GM21576 (cell line): ENCODE measurements around the gene BBS7.

Experiments used
- ATAC-seq: cut with Tn5 transposase; IDR thresholded peaks from one replicate; pipeline ENCODE4 v1.9.1; 2021; ENCODE audit warnings: mild to moderate bottlenecking, moderate library complexity; ENCODE audit not compliant: unreplicated experiment

Gene BBS7

GRCh38 chr4:121869841-121870822 lies at the start of gene BBS7:
BBS7 (minus strand) TSS chr4:121870474; CDS start chr4:121870313, 161 bp downstream.
- ATAC-seq: peak; percentile 99

DNA sequence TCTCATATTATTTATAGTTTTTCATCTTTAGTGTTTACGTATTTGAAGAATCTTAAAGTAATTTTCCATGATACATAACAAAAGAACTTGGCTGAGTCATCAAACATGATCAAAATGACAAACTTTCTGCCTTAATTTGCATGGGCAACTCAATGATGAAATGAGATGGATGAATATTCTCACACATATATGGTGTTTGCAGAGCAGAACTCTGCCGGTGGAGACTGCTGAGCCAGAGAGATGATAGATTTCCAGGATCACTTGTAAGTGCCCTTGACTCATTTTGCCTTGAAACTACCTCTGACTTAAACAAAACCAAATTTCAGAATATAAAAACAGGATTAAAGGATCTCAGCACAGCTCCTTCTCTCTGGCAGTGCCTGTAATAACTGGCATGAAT lies 43.4 kb upstream of the BBS7 start:
- ATAC-seq: no peak

GRCh38 chr4:121908346-121908745 lies 38.1 kb upstream of the BBS7 start:
- ATAC-seq: no peak

GRCh38 chr4:121900132-121900983 lies 30.1 kb upstream of the BBS7 start:
- peak; percentile 91 for ATAC-seq

GRCh38 chr4:121898150-121898549 lies 27.9 kb upstream of the BBS7 start:
- peak; percentile 54 for ATAC-seq

GRCh38 chr4:121888134-121888533 lies 17.9 kb upstream of the BBS7 start:
- ATAC-seq: no peak

- no peak for ATAC-seq
Measured at GRCh38 chr4:121885115-121885514, 14.8 kb upstream of the BBS7 start.

DNA sequence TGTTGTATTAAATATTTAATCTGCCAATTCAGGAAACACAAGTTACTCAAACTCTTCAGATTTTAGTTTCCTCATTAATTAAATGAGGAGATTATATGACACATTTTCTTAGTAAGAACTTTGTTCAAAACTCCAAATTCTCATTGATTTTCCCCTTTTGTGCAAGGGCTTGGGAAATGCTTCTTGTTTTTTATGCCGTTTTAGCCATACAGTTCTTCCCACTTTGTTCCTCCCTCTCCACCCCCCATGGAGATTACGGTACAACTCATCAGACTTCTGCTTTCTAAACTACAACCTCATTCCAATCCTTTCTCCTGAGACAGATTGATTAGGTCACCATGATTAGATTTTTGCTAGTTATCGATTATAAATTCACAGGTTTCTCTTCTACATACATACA lies 10.9 kb upstream of the BBS7 start:
- ATAC-seq: no peak

DNA sequence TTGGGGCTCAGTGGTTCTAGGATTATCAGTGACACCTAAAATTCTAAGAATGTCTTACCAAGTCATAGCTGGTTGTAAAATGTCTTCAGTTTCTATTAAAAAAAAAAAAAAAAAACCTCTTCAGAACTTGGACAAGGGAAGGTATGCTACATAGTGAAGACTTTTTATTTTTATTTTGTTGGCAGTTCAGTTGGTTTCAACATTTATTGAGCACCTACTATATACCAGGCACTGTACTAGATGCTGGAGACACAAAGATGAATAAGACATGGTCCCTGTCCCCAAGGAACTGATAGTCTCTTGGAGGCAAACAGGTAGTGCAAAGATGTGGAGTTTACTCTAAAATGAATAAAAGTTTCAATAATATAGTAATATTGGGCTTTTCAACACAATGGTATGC lies 8.9 kb upstream of the BBS7 start:
- no peak for ATAC-seq

DNA sequence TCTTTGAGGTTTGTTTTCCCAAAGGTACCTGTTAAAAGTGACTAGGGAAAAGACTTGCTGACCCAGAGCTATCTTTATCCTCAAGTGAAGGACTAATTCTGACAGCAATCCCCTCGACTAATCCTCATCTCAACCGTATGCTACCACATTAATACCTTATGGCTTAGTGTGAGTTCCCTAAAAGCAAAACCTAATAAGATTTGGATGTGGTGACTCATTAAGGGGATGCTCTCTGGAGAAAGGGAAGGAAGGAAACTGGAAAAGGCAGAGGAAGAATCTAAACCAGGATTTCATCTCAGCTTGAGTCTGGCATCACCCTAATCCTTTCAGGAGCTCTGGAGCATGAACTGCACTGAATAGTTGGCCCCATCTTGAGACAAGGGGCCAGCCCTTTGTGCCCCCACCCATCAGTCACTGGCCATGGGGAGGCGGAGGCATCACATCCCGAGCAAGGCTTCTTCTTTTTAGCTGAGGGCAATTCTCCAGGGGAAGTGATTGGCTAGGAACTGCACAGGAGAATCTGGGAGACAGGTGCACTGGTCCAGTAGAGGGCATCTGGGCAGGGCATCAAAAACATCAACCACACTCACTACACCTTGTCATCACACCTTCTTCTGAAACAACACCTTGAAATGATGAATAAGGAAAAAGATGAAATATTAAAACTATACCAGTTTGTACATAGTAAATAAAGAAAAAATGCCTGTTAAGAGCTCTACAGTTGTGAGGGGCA lies 6.9 kb upstream of the BBS7 start:
- no peak for ATAC-seq

- ATAC-seq: no peak
Measured at GRCh38 chr4:121876070-121876469, 5.8 kb upstream of the BBS7 start.

GRCh38 chr4:121875652-121876051 lies 5.4 kb upstream of the BBS7 start:
- no peak for ATAC-seq

DNA sequence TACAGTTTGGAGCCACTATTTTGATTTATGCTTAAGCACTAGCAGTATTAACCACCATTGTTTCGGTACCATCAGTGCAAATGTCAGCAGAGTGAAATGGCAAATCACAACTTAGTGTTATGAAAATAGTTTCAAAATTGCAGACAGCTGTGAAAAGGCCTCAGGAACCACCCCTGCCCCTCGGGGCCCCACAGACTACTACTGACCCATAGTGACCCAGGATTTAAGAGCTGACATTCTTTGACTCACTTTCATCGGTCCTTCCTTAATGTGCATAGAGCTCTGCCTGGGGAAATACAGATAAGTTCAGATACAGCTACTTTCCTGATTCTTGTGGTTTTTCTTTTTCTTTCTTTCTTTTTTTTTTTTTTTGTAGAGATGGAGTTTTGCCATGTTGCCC lies 3.3 kb upstream of the BBS7 start:
- no peak for ATAC-seq

GRCh38 chr4:121863799-121864198 lies 6.5 kb downstream of the BBS7 start:
- no peak for ATAC-seq

DNA sequence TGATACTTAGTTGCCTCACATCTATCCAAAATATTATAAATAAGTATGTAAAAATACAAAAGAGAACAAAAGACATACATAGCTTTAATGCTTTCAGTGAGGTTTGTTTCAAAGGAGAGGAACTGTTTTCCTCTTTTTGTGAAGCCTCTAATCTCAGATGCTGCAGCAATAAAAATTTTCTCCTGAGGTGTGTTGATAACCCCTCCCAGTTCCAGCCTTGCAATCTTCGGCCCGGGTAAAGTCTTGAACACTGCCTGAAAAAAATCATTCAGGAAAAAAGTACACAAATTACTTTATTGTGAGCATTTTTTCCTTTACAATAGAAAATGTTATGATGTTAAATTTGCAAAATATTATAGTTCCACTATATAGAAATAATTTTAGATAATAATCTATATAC lies 8.8 kb downstream of the BBS7 start:
- no peak for ATAC-seq

DNA sequence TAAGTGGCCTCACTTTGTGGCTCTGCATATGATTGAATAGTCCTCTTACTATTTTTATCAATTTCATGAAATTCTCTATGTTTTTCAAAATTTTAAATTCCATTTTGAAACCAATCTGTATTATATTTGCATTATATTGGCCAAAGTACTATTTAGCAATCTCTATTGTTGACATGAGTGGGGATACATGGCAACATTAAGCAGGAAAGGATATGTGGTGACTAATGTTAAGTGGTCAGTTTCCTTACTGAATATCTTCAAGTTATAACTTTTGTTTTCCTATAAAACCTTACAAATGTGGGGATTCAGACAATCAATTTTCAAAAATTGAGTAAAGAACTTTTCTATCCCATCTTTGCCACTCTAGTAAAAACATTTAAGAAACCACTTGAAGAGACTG lies 10.2 kb downstream of the BBS7 start:
- ATAC-seq: no peak

GRCh38 chr4:121851354-121851753 lies 18.9 kb downstream of the BBS7 start:
- no peak for ATAC-seq

DNA sequence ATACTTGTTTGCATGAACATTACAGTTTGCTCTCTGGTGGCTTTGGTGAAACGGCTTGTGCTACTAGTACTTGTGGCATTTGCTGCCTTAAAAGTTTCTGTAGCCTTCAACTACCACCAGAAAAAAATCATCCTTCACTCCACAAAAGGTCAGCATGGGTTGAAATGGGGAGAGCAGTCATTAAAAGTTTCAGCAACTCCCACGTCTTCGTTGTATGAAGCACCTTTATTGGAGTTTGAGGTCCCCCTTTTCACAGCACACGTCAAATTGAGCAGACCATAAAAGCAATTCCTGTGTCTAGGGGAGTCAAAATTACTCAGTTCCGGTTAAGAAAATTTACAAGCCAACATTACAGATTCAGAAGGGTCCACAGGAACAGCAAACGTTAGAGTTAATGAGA lies 23.6 kb downstream of the BBS7 start:
- no peak for ATAC-seq

DNA sequence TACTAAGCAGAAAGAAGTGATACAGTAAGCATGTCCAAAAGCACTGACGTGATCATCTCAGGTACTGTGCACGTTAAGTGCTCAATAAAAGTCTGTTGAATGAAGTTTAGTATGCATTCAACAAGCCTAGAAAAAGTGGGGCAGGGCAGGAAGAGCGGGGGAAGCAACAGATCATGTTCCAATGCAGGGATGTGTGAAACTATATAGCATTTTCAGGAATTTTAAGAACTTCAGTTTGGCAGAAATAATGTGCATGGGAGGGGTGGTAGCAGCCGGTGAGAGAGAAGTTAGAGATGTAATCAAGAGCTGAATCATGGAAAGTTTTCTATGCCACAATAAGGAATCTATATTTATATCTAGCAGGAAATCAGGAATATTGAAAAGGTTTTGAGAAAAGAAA lies 27.4 kb downstream of the BBS7 start:
- ATAC-seq: no peak

GRCh38 chr4:121838136-121838535 lies 32.1 kb downstream of the BBS7 start:
- ATAC-seq: no peak

- ATAC-seq: no peak
Measured at GRCh38 chr4:121829511-121829910, 40.8 kb downstream of the BBS7 start.
